Measurements from ENCODE around the gene PLEKHA4.

DNA sequence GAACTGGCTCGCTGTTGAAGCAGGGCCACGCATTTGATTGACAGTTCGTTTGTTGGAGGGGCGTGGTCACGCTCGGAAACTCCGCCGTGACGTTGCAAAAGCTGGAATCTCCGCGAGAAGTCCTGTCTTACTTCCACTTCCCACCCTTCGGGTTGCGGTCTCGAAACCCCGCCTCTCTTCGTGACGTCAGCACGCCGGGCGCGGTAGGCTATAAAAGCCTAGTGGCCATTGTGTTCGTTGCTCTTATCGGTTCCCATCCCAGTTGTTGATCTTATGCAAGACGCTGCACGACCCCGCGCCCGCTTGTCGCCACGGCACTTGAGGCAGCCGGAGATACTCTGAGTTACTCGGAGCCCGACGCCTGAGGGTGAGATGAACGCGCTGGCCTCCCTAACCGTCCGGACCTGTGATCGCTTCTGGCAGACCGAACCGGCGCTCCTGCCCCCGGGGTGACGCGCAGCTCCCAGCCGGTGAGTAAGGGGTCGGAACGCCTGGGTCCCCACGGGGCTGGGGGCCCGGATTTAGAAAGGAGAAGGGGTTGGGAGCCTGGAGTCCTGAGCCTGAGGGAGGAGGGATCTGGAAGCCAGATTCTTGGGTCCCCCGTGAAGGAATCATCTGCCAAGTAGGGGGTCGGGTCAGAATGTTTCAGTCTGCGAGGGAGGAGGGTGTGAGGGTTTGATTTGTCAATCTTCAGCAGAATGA is 3.9 kb upstream of the PLEKHA4 start, which contains the start of gene PPP1R15A:
- TF ChIP-seq, protein P1, sequence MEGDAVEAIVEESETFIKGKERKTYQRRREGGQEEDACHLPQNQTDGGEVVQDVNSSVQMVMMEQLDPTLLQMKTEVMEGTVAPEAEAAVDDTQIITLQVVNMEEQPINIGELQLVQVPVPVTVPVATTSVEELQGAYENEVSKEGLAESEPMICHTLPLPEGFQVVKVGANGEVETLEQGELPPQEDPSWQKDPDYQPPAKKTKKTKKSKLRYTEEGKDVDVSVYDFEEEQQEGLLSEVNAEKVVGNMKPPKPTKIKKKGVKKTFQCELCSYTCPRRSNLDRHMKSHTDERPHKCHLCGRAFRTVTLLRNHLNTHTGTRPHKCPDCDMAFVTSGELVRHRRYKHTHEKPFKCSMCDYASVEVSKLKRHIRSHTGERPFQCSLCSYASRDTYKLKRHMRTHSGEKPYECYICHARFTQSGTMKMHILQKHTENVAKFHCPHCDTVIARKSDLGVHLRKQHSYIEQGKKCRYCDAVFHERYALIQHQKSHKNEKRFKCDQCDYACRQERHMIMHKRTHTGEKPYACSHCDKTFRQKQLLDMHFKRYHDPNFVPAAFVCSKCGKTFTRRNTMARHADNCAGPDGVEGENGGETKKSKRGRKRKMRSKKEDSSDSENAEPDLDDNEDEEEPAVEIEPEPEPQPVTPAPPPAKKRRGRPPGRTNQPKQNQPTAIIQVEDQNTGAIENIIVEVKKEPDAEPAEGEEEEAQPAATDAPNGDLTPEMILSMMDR (conservative IDR thresholded peaks at IDR 0.05; ENCODE audit: low read length): no peak
- no peak for TF ChIP-seq EZH2phosphoT487 (IDR thresholded peaks at IDR 0.05; ENCODE audit: borderline replicate concordance, low read depth, low read length)

All from OCI-LY7 (cell line).